MM.1S (cell line): ENCODE data around the gene TBX1.

Source experiments
- CTCF ChIP-seq: fragments of 300-600 bp; sonication (generic); IDR thresholded peaks from 2 replicates; pipeline ENCODE4 v1.5.1; 2016; ENCODE audit warnings: antibody characterized with exemption, low read length, mixed read lengths
- EZH2 ChIP-seq: fragments of 300-600 bp; sonication (generic); optimal IDR thresholded peaks from 2 replicates; pipeline ENCODE3; 2017; ENCODE audit warnings: low read depth, mild to moderate bottlenecking, antibody characterized with exemption, low read length, mixed read lengths

- TF ChIP-seq CTCF = no peak
- TF ChIP-seq EZH2 = no peak
Measured at GRCh38 chr22:19811811-19812771, 51.5 kb downstream of the TBX1 start.
